GM13977 (cell line): Measurements from ENCODE around the gene KCNK5.

Experiments used
- DNase-seq: peaks from one replicate; pipeline ENCODE4 v3.0.0; 2012; ENCODE audit warnings: low spot score
- in situ Hi-C: fragments of 300-500 bp; cut with MboI; formaldehyde crosslinking; loops from one replicate; pipeline ENCODE4 v1.12.0; 2022; ENCODE audit warnings: low sequenced_read_pairs, low pct_unique_long_range_greater_than_20kb, mixed read lengths, inconsistent platforms; ENCODE audit not compliant: unreplicated experiment
- TF ChIP-seq, protein P1 (sequence below): IDR thresholded peaks from 2 replicates; pipeline ENCODE4 v1.5.1; 2012; ENCODE audit warnings: mild to moderate bottlenecking, control low read depth; ENCODE audit not compliant: insufficient read depth; ENCODE audit errors: extremely low read depth, missing control alignments

The KCNK5 gene

GRCh38 chr6:39213195-39213920 lies 15.9 kb downstream of the KCNK5 start:
- no peak for DNase-seq
- TF ChIP-seq, protein P1, sequence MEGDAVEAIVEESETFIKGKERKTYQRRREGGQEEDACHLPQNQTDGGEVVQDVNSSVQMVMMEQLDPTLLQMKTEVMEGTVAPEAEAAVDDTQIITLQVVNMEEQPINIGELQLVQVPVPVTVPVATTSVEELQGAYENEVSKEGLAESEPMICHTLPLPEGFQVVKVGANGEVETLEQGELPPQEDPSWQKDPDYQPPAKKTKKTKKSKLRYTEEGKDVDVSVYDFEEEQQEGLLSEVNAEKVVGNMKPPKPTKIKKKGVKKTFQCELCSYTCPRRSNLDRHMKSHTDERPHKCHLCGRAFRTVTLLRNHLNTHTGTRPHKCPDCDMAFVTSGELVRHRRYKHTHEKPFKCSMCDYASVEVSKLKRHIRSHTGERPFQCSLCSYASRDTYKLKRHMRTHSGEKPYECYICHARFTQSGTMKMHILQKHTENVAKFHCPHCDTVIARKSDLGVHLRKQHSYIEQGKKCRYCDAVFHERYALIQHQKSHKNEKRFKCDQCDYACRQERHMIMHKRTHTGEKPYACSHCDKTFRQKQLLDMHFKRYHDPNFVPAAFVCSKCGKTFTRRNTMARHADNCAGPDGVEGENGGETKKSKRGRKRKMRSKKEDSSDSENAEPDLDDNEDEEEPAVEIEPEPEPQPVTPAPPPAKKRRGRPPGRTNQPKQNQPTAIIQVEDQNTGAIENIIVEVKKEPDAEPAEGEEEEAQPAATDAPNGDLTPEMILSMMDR: no peak
- in situ Hi-C loops: no loop called here

GRCh38 chr6:39211183-39211582 lies 18.1 kb downstream of the KCNK5 start:
- in situ Hi-C loops: no loop called here
- DNase-seq: no peak
- TF ChIP-seq, protein P1: no peak

GRCh38 chr6:39210450-39210849 lies 18.8 kb downstream of the KCNK5 start:
- no peak for DNase-seq
- TF ChIP-seq, protein P1: no peak
- in situ Hi-C loops: no loop called here

DNA sequence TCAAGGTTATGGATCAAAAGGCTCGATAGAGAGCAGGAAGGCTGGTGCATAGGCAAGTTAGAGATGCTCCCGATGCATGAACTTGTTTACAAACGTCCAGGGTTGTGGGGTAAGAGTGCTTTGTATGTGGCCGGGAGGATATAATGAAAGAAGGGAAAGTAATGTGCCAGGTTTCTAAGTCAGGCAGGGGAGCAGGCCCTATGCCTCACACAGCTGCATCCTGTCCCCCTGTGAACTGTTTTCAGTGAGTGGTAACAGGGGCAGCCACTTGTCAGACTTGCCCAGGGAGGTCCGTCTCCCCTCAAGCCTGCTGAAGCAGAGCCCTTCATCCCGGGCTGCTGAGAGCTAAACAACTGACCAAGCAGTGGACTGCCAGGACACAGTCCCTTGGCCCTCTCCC lies 19.4 kb downstream of the KCNK5 start:
- in situ Hi-C loops: no loop called here
- DNase-seq: no peak
- TF ChIP-seq, protein P1: no peak

DNA sequence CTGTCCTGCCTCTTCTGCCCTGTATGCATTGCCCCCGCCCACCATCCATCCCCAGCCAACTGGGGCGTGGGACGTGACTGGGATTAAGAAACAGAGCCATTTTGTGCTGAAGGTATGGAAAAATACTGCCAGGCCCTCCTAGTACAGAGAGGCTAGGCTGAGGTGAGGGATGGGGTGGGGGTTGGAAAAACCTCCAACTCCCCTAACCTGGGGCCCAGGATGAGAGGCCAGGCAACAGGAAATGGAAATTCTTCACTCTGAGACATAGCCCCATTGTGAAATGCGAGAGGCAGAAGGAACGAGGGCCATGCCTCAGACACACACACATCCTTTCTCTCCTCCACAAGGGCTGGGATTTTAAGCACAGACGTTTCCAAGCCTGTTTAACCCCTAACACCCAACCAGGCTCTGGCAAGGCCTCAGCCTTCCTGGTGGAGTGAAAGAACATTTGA lies 19.9 kb downstream of the KCNK5 start:
- no peak for DNase-seq
- in situ Hi-C loops: no loop called here
- TF ChIP-seq, protein P1: no peak

- TF ChIP-seq, protein P1: no peak
- in situ Hi-C loops: no loop called here
- DNase-seq: no peak
Measured at GRCh38 chr6:39208223-39208739, 21.0 kb downstream of the KCNK5 start.
